ENCODE results near the gene MCC.

The MCC gene

GRCh38 chr5:112976432-112977309 lies 511.6 kb downstream of the MCC start, which contains the start of gene DCP2:
TSS of gene DCP2 (plus strand) at chr5:112976798. CDS start at chr5:112976934, 136 bp downstream.
- peak within 1 kb of the TSS; percentile 86 for H3K9ac ChIP-seq (ENCODE audit: low read depth, low read length)
- H3K27me3 ChIP-seq (ENCODE audit: control insufficient read depth, insufficient read depth, low read length), result no peaks in the 10 kb centered on the region
- H3K4me3 ChIP-seq (ENCODE audit: low read depth, low read length), result peak within 1 kb of the TSS; percentile 59
- no peaks in the 10 kb centered on the region for H3K9me3 ChIP-seq (ENCODE audit: control insufficient read depth, insufficient read depth, low read length)
- no peaks in the 10 kb centered on the region for H3K36me3 ChIP-seq (ENCODE audit: control insufficient read depth, insufficient read depth, low read length)
- peaks cover 6% of the 10 kb centered on the region for H3K4me1 ChIP-seq (ENCODE audit: control insufficient read depth, insufficient read depth, low read length)

- Histone ChIP-seq H3K4me1 (ENCODE audit: control insufficient read depth, insufficient read depth, low read length) (peaks cover 10% of the 10 kb centered on the region), H3K27me3 (ENCODE audit: control insufficient read depth, insufficient read depth, low read length) (no peaks in the 10 kb centered on the region), H3K4me3 (ENCODE audit: low read depth, low read length) (peak overlapping the region; percentile 59), H3K9ac (ENCODE audit: low read depth, low read length) (peak overlapping the region; percentile 74), H3K36me3 (ENCODE audit: control insufficient read depth, insufficient read depth, low read length) (no peaks in the 10 kb centered on the region), H3K9me3 (ENCODE audit: control insufficient read depth, insufficient read depth, low read length) (no peaks in the 10 kb centered on the region)
Observed at GRCh38 chr5:112975721-112976431, 512.4 kb downstream of the MCC start.

GRCh38 chr5:112974901-112975300 lies 513.4 kb downstream of the MCC start:
- Histone ChIP-seq H3K4me1 (ENCODE audit: control insufficient read depth, insufficient read depth, low read length) (peaks cover 10% of the 10 kb centered on the region), H3K36me3 (ENCODE audit: control insufficient read depth, insufficient read depth, low read length) (no peaks in the 10 kb centered on the region), H3K9ac (ENCODE audit: low read depth, low read length) (no peak overlapping the region), H3K27me3 (ENCODE audit: control insufficient read depth, insufficient read depth, low read length) (no peaks in the 10 kb centered on the region), H3K9me3 (ENCODE audit: control insufficient read depth, insufficient read depth, low read length) (no peaks in the 10 kb centered on the region), H3K4me3 (ENCODE audit: low read depth, low read length) (no peak overlapping the region)

GRCh38 chr5:112973904-112974303 lies 514.3 kb downstream of the MCC start:
- Histone ChIP-seq H3K4me3 (ENCODE audit: low read depth, low read length) (no peak overlapping the region), H3K9ac (ENCODE audit: low read depth, low read length) (no peak overlapping the region), H3K27me3 (ENCODE audit: control insufficient read depth, insufficient read depth, low read length) (no peaks in the 10 kb centered on the region), H3K36me3 (ENCODE audit: control insufficient read depth, insufficient read depth, low read length) (no peaks in the 10 kb centered on the region), H3K9me3 (ENCODE audit: control insufficient read depth, insufficient read depth, low read length) (no peaks in the 10 kb centered on the region), H3K4me1 (ENCODE audit: control insufficient read depth, insufficient read depth, low read length) (peaks cover 7% of the 10 kb centered on the region)

GRCh38 chr5:112973036-112973435 lies 515.2 kb downstream of the MCC start:
- no peak overlapping the region for H3K9ac ChIP-seq (ENCODE audit: low read depth, low read length)
- no peaks in the 10 kb centered on the region for H3K36me3 ChIP-seq (ENCODE audit: control insufficient read depth, insufficient read depth, low read length)
- no peaks in the 10 kb centered on the region for H3K9me3 ChIP-seq (ENCODE audit: control insufficient read depth, insufficient read depth, low read length)
- peaks cover 7% of the 10 kb centered on the region for H3K4me1 ChIP-seq (ENCODE audit: control insufficient read depth, insufficient read depth, low read length)
- no peak overlapping the region for H3K4me3 ChIP-seq (ENCODE audit: low read depth, low read length)
- H3K27me3 ChIP-seq (ENCODE audit: control insufficient read depth, insufficient read depth, low read length), result no peaks in the 10 kb centered on the region

Measured in iPS-15b (cell line).